Bronchial epithelial cell (primary cell): ENCODE measurements around the gene AK9. TPM values are rescaled to one million over a fixed set of nuclear protein-coding genes. Genes with fewer than 3 reads are reported as not detected.
A peak's percentile ranks its signal among the peaks of the same experiment; 100 is the strongest.
"Not testable (repeated sequence)": the region's sequence is repeated elsewhere in the genome, so short reads cannot be mapped to it uniquely, and the experiment has no call there.

Experiments used
- DNase-seq: peaks from one replicate; pipeline ENCODE4 v3.0.0-alpha.2; 2010; ENCODE audit warnings: low read depth
- FAIRE-seq: peaks from 2 replicates; lab custom pipeline; 2011; peaks lifted over from hg19 to GRCh38; lab: Jason Lieb, UNC
- H3K27me3 ChIP-seq: 2 replicates; pipeline ENCODE4 v1.5.1; 2011; ENCODE audit warnings: low read length; ENCODE audit not compliant: control insufficient read depth, insufficient read depth
- H3K36me3 ChIP-seq: 2 replicates; pipeline ENCODE4 v1.5.1; 2011; ENCODE audit warnings: low read length; ENCODE audit not compliant: control insufficient read depth, insufficient read depth
- H3K4me3 ChIP-seq: 2 replicates; pipeline ENCODE4 v1.5.1; 2011; ENCODE audit warnings: mild to moderate bottlenecking, low read depth, low read length, control low read depth
- CTCF ChIP-seq: IDR thresholded peaks from 2 replicates; pipeline ENCODE4 v1.5.1; 2011; ENCODE audit warnings: mild to moderate bottlenecking, moderate library complexity, low read length, control low read depth, inconsistent platforms; ENCODE audit not compliant: insufficient read depth, severe bottlenecking
- total RNA-seq: library from RNA; depleted of rRNA; stranded (reverse); fragments of >200 nt; gene quantifications from 2 replicates; pipeline ENCODE4 v1.2.1, GENCODE V29; 2014

Gene AK9
- total RNA-seq, 1 donor from 2014 or later, result 3.2 TPM

GRCh38 chr6:109465772-109466171, 225.2 kb downstream of the AK9 start:
- DNase-seq (no peak), FAIRE-seq (no peak)
- no peak for TF ChIP-seq CTCF
- peaks cover 8% of the 10 kb centered on the region for H3K36me3 ChIP-seq
- H3K27me3 ChIP-seq, result no peaks in the 10 kb centered on the region
- H3K4me3 ChIP-seq, result no peak overlapping the region

- DNase-seq (peak; percentile 83), FAIRE-seq (no peak)
- Histone ChIP-seq H3K36me3 (peaks cover 4% of the 10 kb centered on the region), H3K27me3 (no peaks in the 10 kb centered on the region), H3K4me3 (no peak overlapping the region)
- TF ChIP-seq CTCF, result no peak
Measured at GRCh38 chr6:109461733-109462526, 229.1 kb downstream of the AK9 start.

GRCh38 chr6:109461205-109461604, 229.8 kb downstream of the AK9 start:
- FAIRE-seq, DNase-seq, H3K4me3 ChIP-seq, H3K36me3 ChIP-seq, H3K27me3 ChIP-seq: not testable (repeated sequence)

GRCh38 chr6:109460161-109460829, 230.7 kb downstream of the AK9 start:
- FAIRE-seq (no peak), DNase-seq (no peak)

GRCh38 chr6:109458774-109459531, 232.0 kb downstream of the AK9 start:
- DNase-seq (no peak), FAIRE-seq (no peak)
- no peaks in the 10 kb centered on the region for H3K27me3 ChIP-seq
- H3K4me3 ChIP-seq, result no peak overlapping the region
- TF ChIP-seq CTCF, result no peak
- H3K36me3 ChIP-seq, result no peaks in the 10 kb centered on the region

More at GRCh38 chr6:109460161-109460829, 230.7 kb downstream of the AK9 start:
- Histone ChIP-seq H3K36me3 (peaks cover 1% of the 10 kb centered on the region), H3K4me3 (no peak overlapping the region), H3K27me3 (no peaks in the 10 kb centered on the region)
- TF ChIP-seq CTCF, result no peak

GRCh38 chr6:109457562-109457996, 233.4 kb downstream of the AK9 start:
- no peaks in the 10 kb centered on the region for H3K36me3 ChIP-seq
- no peak for DNase-seq
- TF ChIP-seq CTCF, result no peak
- FAIRE-seq, result no peak
- no peaks in the 10 kb centered on the region for H3K27me3 ChIP-seq
- no peak overlapping the region for H3K4me3 ChIP-seq
